GM06990 (cell line): ENCODE results near the gene ARID1A.

Experiments
- DNase-seq: peaks from one replicate; pipeline ENCODE4 v3.0.0-alpha.2; 2011; ENCODE audit not compliant: insufficient read length; ENCODE audit errors: extremely low read depth
- H3K27me3 ChIP-seq: replicated peaks from 2 replicates; pipeline ENCODE4 v1.6.0; 2011; ENCODE audit warnings: low read length; ENCODE audit not compliant: control insufficient read depth, insufficient read depth
- H3K36me3 ChIP-seq: 2 replicates; pipeline ENCODE4 v1.5.1; 2011; ENCODE audit warnings: low read length; ENCODE audit not compliant: control insufficient read depth, insufficient read depth
- H3K4me3 ChIP-seq: replicated peaks from 2 replicates; pipeline ENCODE4 v1.5.1; 2011; ENCODE audit warnings: low read depth, mild to moderate bottlenecking, control low read depth, low read length
- CTCF ChIP-seq: IDR thresholded peaks from 2 replicates; pipeline ENCODE4 v1.5.1; 2011; ENCODE audit warnings: low read length, control low read depth, mild to moderate bottlenecking, inconsistent platforms; ENCODE audit not compliant: insufficient read depth, poor library complexity, severe bottlenecking

The ARID1A gene

GRCh38 chr1:26692211-26692792, 3.5 kb upstream of the ARID1A start:
- DNase-seq: peak; percentile 82
- H3K36me3 ChIP-seq: no peaks in the 10 kb centered on the region
- H3K27me3 ChIP-seq: no peaks in the 10 kb centered on the region
- peak overlapping the region; percentile 64 for H3K4me3 ChIP-seq
- peak; percentile 35 for TF ChIP-seq CTCF

GRCh38 chr1:26692793-26693490, 2.9 kb upstream of the ARID1A start:
- Histone ChIP-seq H3K36me3 (no peaks in the 10 kb centered on the region), H3K4me3 (peak overlapping the region; percentile 64), H3K27me3 (no peaks in the 10 kb centered on the region)
- peak; percentile 91 for DNase-seq
- TF ChIP-seq CTCF: no peak

GRCh38 chr1:26693599-26694572, 1.9 kb upstream of the ARID1A start:
- DNase-seq: no peak
- no peaks in the 10 kb centered on the region for H3K36me3 ChIP-seq
- no peak for TF ChIP-seq CTCF
- peak overlapping the region; percentile 88 for H3K4me3 ChIP-seq
- no peaks in the 10 kb centered on the region for H3K27me3 ChIP-seq

- H3K36me3 ChIP-seq: no peaks in the 10 kb centered on the region
- DNase-seq: no peak
- no peaks in the 10 kb centered on the region for H3K27me3 ChIP-seq
- no peak for TF ChIP-seq CTCF
- H3K4me3 ChIP-seq: peak overlapping the region; percentile 88
These were observed 1.0 kb upstream of the ARID1A start for GRCh38 chr1:26694638-26695355.

GRCh38 chr1:26696119-26696653, 371 bp downstream of the ARID1A start:
- Histone ChIP-seq H3K27me3 (no peaks in the 10 kb centered on the region), H3K36me3 (no peaks in the 10 kb centered on the region), H3K4me3 (peak overlapping the region; percentile 88)
- TF ChIP-seq CTCF: no peak
- DNase-seq: no peak
